Ureter (tissue), 1 donor: ENCODE data around the gene PCDHGB3. TPM values are rescaled to one million over a fixed set of nuclear protein-coding genes. Genes with fewer than 3 reads are reported as not detected.
"Not testable (repeated sequence)": the region's sequence is repeated elsewhere in the genome, so short reads cannot be mapped to it uniquely, and the experiment has no call there.

Experiments used
- DNase-seq: peaks from one replicate; pipeline ENCODE4 v3.0.0-alpha.2; 2020; ENCODE audit warnings: low spot score
- total RNA-seq: library from RNA; stranded (reverse); gene quantifications from one replicate; pipeline ENCODE4 v1.2.4, GENCODE V29; 2023
- donor health status: DM: yes; HTN: yes; CAD: no.

The PCDHGB3 gene
- total RNA-seq: 3.2 TPM

GRCh38 chr5:141369994-141370848 lies at the start of gene PCDHGB3:
Gene PCDHGB3, plus strand, starts transcription at chr5:141370242. Its CDS starts 153 bp downstream, at chr5:141370395.
- no peak for DNase-seq

DNA sequence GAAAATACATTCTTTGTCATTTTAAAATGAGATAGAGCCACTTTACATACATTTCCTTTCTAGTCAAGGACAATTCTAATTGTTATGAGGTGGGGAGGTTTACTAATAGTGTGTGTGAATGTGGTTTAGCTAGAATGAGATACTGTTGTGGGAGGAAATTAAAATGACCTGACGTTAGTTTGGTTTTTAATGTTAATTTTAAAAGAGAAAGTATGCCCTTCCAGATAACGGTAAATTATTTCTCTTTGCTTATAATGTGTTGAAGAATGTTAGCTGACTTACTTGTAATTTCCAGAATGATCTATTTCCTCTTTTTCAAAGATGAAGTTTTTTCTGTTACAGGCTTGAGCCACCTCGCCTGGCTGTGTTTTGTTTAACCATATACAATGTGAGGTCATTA lies 47.8 kb upstream of the PCDHGB3 start:
- no peak for DNase-seq

- no peak for DNase-seq
These were observed 43.8 kb upstream of the PCDHGB3 start for GRCh38 chr5:141326088-141326854.

GRCh38 chr5:141328231-141328630 lies 41.8 kb upstream of the PCDHGB3 start:
- DNase-seq: no peak

- no peak for DNase-seq
These were observed 39.6 kb upstream of the PCDHGB3 start, which contains the start of gene PCDHGA1 for GRCh38 chr5:141330299-141331080. Gene PCDHGA1, plus strand, starts transcription at chr5:141330514.

GRCh38 chr5:141332571-141332970 lies 37.5 kb upstream of the PCDHGB3 start:
- not testable (repeated sequence) for DNase-seq

DNA sequence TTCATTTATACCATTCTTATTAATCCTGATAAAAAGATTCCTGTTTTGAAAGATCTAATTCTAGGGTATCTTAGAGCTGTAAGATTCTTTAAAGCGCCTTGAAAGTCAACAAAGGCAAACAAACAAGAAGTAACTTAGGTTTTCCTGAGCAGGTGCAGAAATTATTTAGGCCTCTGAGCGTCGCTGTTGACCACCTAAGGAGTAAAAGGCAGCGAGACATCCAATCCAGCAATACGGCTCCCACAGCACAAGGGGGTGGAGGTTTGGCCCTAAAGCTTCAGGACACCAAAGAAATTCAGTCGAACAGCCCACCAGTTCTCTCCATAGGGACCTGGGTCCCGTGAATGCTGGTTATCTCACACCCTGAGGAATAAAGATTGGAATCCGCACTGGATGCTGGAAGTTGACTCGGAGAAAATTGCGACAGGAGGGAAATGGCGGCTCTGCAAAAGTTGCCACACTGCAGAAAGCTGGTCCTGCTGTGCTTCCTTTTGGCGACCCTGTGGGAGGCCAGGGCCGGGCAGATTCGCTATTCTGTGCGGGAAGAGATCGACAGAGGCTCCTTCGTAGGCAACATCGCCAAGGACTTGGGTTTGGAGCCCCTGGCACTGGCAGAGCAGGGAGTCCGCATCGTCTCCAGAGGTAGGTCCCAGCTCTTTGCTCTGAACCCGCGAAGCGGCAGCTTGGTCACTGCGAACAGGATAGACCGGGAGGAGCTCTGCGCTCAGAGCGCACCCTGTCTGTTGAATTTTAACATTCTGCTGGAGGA lies 31.3 kb upstream of the PCDHGB3 start, which contains the start of gene PCDHGA2:
Gene PCDHGA2 (plus strand): TSS at position 223 of the 769 bp plus-strand sequence.
- no peak for DNase-seq

DNA sequence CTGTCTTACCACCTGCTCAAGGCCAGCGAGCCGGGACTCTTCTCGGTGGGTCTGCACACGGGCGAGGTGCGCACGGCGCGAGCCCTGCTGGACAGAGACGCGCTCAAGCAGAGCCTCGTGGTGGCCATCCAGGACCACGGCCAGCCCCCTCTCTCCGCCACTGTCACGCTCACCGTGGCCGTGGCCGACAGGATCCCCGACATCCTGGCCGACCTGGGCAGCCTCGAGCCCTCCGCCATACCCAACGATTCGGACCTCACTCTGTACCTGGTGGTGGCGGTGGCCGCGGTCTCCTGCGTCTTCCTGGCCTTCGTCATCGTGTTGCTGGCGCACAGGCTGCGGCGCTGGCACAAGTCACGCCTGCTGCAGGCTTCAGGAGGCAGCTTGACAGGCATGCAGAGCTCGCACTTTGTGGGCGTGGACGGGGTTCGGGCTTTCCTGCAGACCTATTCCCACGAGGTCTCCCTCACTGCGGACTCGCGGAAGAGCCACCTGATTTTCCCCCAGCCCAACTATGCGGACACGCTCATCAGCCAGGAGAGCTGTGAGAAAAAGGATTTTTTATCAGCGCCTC lies 29.2 kb upstream of the PCDHGB3 start:
- not testable (repeated sequence) for DNase-seq

- no peak for DNase-seq
These were observed 27.3 kb upstream of the PCDHGB3 start for GRCh38 chr5:141342773-141343172.

GRCh38 chr5:141343242-141343952 lies 26.6 kb upstream of the PCDHGB3 start, which contains the start of gene PCDHGA3:
Gene PCDHGA3, plus strand, starts transcription at chr5:141343829. Its CDS starts 205 bp downstream, at chr5:141344034.
- DNase-seq: no peak

DNA sequence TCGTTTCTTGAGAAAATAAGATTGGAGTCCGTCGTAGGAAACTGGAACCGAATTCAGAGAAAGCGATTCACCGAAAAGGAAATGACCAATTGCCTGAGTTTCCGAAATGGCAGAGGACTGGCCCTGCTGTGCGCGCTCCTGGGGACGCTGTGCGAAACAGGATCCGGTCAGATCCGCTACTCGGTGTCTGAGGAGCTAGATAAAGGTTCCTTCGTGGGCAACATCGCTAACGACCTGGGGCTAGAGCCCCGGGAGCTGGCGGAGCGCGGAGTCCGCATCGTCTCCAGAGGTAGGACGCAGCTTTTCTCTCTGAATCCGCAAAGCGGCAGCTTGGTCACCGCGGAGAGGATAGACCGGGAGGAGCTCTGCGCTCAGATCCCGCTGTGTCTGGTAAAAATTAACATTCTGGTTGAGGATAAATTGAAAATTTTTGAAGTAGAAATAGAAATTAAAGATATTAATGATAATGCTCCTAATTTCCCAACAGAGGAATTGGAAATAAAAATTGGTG lies 26.0 kb upstream of the PCDHGB3 start:
- DNase-seq: no peak

DNA sequence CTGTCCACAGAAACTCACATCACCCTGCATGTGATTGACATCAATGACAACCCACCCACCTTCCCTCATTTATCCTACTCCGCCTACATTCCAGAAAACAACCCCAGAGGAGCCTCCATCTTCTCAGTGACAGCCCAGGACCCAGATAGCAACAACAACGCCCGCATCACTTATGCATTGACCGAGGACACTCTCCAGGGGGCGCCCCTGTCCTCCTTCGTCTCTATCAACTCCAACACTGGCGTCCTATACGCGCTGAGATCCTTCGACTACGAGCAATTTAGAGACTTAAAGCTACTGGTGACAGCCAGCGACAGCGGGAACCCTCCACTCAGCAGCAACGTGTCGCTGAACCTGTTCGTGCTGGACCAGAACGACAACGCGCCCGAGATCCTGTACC lies 24.7 kb upstream of the PCDHGB3 start:
- DNase-seq: no peak

DNA sequence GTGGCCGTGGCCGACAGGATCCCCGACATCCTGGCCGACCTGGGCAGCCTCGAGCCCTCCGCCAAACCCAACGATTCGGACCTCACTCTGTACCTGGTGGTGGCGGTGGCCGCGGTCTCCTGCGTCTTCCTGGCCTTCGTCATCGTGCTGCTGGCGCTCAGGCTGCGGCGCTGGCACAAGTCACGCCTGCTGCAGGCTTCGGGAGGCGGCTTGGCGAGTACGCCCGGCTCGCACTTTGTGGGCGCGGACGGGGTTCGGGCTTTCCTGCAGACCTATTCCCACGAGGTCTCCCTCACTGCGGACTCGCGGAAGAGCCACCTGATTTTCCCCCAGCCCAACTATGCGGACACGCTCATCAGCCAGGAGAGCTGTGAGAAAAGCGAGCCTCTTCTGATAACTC lies 24.0 kb upstream of the PCDHGB3 start:
- DNase-seq: not testable (repeated sequence)

GRCh38 chr5:141349917-141350619 lies 20.0 kb upstream of the PCDHGB3 start, which contains the start of gene PCDHGB1:
Gene PCDHGB1, plus strand, starts transcription at chr5:141350099. Its CDS starts 162 bp downstream, at chr5:141350261.
- no peak for DNase-seq

GRCh38 chr5:141351591-141351990 lies 18.5 kb upstream of the PCDHGB3 start:
- DNase-seq: no peak

- no peak for DNase-seq
These were observed 15.1 kb upstream of the PCDHGB3 start, which contains the start of gene PCDHGA4 for GRCh38 chr5:141354900-141355469. Gene PCDHGA4, plus strand, starts transcription at chr5:141355021. Its CDS starts 87 bp downstream, at chr5:141355108.

DNA sequence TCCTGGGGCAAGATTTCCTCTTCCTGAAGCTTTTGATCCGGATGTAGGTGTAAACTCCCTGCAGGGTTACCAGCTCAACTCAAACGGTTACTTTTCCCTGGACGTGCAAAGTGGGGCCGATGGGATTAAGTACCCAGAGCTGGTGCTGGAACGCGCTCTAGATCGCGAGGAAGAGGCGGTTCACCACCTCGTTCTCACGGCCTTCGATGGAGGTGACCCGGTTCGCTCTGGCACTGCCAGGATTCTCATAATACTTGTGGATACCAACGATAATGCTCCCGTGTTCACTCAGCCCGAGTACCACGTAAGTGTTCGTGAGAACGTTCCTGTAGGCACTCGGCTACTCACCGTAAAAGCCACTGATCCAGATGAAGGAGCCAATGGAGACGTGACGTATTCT lies 14.4 kb upstream of the PCDHGB3 start:
- DNase-seq: no peak

- DNase-seq: no peak
These were observed 13.9 kb upstream of the PCDHGB3 start for GRCh38 chr5:141356133-141356532.
